HEK293 (cell line): Measurements from ENCODE around the gene MAP3K14.

ENCODE experiments used
- CTCF ChIP-seq: fragments of 450-650 bp; formaldehyde crosslinking; IDR thresholded peaks from 2 replicates; pipeline ENCODE4 v1.5.1; 2016; ENCODE audit warnings: missing biosample characterization, missing genetic modification characterization
- MEIS1 ChIP-seq: sonication (generic); formaldehyde crosslinking; IDR thresholded peaks from 2 replicates; pipeline ENCODE4 v1.8.1; 2022; ENCODE audit warnings: missing genetic modification reagents, mild to moderate bottlenecking, borderline replicate concordance
- PRDM10 ChIP-seq: fragments of 450-650 bp; formaldehyde crosslinking; IDR thresholded peaks from 2 replicates; pipeline ENCODE4 v1.5.1; 2016; ENCODE audit warnings: missing biosample characterization, missing genetic modification characterization
- SCRT1 ChIP-seq: fragments of 450-650 bp; formaldehyde crosslinking; IDR thresholded peaks from 2 replicates; pipeline ENCODE4 v1.5.1; 2016; ENCODE audit warnings: missing biosample characterization, missing genetic modification characterization, borderline replicate concordance
- TCF7L2 ChIP-seq: IDR thresholded peaks from 2 replicates; pipeline ENCODE4 v1.6.1; 2011; ENCODE audit warnings: low read depth, mild to moderate bottlenecking, inconsistent platforms, low read length, moderate library complexity, borderline replicate concordance
- ZBTB11 ChIP-seq: fragments of 450-650 bp; formaldehyde crosslinking; conservative IDR thresholded peaks from 2 replicates; pipeline ENCODE4 v1.5.1; 2016; ENCODE audit warnings: low read depth, missing biosample characterization, missing genetic modification characterization
- ZFHX2 ChIP-seq: fragments of 450-650 bp; formaldehyde crosslinking; conservative IDR thresholded peaks from 2 replicates; pipeline ENCODE4 v1.5.1; 2016; ENCODE audit warnings: missing biosample characterization, missing genetic modification characterization
- ZFP41 ChIP-seq: fragments of 450-650 bp; formaldehyde crosslinking; IDR thresholded peaks from 2 replicates; pipeline ENCODE4 v1.5.1; 2016; ENCODE audit warnings: missing biosample characterization, missing genetic modification characterization, borderline replicate concordance
- ZNF138 ChIP-seq: fragments of 450-650 bp; formaldehyde crosslinking; IDR thresholded peaks from 2 replicates; pipeline ENCODE4 v1.5.1; 2016; ENCODE audit warnings: missing biosample characterization, missing genetic modification characterization, borderline replicate concordance
- ZNF211 ChIP-seq: fragments of 450-650 bp; formaldehyde crosslinking; IDR thresholded peaks from 2 replicates; pipeline ENCODE4 v1.5.1; 2016; ENCODE audit warnings: low read depth, missing biosample characterization, missing genetic modification characterization
- ZNF692 ChIP-seq: fragments of 450-650 bp; formaldehyde crosslinking; IDR thresholded peaks from 2 replicates; pipeline ENCODE4 v1.5.1; 2016; ENCODE audit warnings: missing biosample characterization, missing genetic modification characterization
- ZNF776 ChIP-seq: fragments of 450-650 bp; formaldehyde crosslinking; IDR thresholded peaks from 2 replicates; pipeline ENCODE4 v1.5.0; 2017; ENCODE audit warnings: missing biosample characterization, missing genetic modification characterization, borderline replicate concordance

GRCh38 chr17:45264430-45264829 is 52.4 kb downstream of the MAP3K14 start:
- no peak for TF ChIP-seq PRDM10 (tag by site-specific recombination)
- TF ChIP-seq SCRT1, result no peak
- no peak for TF ChIP-seq ZFHX2 (tag by site-specific recombination)
- TF ChIP-seq ZNF776 (tag by site-specific recombination), result no peak
- TF ChIP-seq ZFP41 (tag by site-specific recombination), result no peak
- no peak for TF ChIP-seq CTCF (tag by site-specific recombination)
- TF ChIP-seq MEIS1 (CRISPR knock-in tag), result no peak
- no peak for TF ChIP-seq ZNF692 (tag by site-specific recombination)
- no peak for TF ChIP-seq ZNF138 (tag by site-specific recombination)
- no peak for TF ChIP-seq ZNF211 (tag by site-specific recombination)
- TF ChIP-seq TCF7L2, result no peak
- no peak for TF ChIP-seq ZBTB11 (tag by site-specific recombination)
